GM18498 (cell line): ENCODE measurements around the gene IFNA13.
A peak's percentile ranks its signal among the peaks of the same experiment; 100 is the strongest.
"Not testable (repeated sequence)": the region's sequence is repeated elsewhere in the genome, so short reads cannot be mapped to it uniquely, and the experiment has no call there.

ENCODE experiments used
- ATAC-seq: cut with Tn5 transposase; IDR thresholded peaks from one replicate; pipeline ENCODE4 v1.9.1; 2021; ENCODE audit warnings: mild to moderate bottlenecking, moderate library complexity; ENCODE audit not compliant: unreplicated experiment

The IFNA13 gene

DNA sequence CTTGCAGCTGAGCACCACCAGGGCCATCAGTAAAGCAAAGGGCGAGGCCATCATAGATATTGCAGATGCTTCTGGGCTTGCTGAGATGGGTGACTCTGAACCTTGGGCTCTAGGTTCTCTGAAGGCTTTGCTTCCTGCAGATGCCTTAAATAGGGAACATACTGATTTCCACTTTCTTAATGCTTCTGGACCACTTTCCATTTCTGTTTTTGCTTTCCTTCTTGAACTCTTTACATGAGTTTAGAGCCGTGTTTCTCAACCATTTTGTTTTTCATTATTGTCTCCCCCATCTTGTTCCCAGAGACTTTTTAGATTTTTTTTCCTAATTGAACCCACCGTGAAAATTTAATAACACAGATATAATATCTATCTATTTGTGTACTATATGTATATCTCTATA, at the start of gene IFNA13:
Gene IFNA13, minus strand, starts transcription at position 101 of the 400 bp plus-strand sequence. Its CDS starts 47 bp downstream, at position 54.
- no peak for ATAC-seq

DNA sequence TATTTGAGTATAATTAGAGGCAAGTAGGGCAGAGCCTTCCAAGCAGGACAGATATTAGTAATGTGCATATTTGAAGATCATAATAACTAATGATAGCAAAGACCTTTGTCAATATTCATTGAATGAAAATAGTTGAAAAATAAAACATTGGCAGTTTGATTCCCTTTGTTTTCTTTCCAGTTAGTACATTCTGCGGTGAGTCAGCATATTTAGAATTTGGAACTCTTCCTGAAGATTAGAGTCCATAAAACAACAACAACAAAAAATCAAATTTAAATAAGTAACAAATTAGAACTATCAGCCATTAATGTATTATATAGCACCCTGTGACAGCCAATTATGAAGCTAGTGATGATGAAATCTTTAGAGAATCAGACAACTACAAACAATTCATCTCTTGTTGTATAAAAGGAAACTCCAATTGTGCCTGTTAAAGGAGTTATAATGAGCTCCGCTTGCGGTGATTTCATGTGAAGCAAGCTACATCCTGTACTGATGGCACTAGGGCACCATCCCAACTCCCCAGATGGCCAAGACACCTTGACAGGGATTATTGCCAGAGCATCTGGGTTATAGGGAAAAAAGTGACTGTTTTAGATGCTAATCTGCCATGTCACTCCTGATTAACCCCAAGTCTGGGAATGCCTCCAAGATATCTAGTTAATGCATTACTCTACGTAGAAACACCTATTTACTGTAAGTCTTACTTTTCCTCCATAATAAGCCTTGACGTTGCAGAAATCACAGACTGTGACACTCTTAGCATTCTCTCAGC, 47.8 kb upstream of the IFNA13 start:
- no peak for ATAC-seq

- no peak for ATAC-seq
These were observed 46.5 kb upstream of the IFNA13 start for GRCh38 chr9:21414220-21414940.

GRCh38 chr9:21413624-21414023, 45.8 kb upstream of the IFNA13 start:
- ATAC-seq, result no peak

DNA sequence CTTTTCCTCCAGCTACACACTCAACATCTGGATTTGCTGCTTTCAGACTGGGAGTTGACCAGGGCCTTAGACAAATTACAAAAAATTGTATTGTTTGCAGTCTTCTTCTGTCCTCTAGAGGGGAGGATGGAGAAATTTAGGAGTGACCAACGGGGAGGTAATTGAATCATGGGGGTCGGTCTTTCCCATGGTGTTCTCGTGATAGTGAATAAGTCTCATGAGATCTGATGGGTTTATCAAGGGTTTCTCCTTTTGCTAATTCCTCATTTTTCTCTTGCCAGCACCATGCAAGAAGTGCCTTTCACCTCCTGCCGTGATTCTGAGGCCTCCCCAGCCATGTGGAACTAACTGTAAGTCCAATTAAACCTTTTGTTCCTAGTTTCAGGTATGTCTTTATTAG, 45.3 kb upstream of the IFNA13 start:
- ATAC-seq, result no peak

DNA sequence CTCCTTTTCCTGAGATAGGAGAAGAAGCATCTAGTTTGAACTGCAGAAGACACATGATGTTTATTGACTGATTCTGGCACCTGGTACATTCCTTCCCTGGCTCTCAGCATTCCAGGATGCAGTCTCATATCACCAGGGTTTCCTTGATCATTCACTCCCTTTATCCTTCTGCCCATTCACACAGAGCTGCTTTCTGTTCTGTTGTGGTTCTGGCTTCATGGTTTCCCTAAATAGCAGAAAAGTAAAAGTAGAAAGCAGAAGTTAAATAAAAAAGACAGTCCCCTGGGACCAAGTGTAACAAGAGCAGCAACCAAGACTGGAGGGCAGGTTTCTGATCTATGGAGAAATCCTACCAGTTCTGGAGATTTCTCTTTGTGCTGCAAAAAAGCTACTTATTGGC, 44.2 kb upstream of the IFNA13 start:
- no peak for ATAC-seq

GRCh38 chr9:21408817-21409216, 41.0 kb upstream of the IFNA13 start, which contains the start of gene IFNA8:
TSS of gene IFNA8 (plus strand) at chr9:21409117. CDS start at chr9:21409177, 60 bp downstream.
- ATAC-seq, result no peak

DNA sequence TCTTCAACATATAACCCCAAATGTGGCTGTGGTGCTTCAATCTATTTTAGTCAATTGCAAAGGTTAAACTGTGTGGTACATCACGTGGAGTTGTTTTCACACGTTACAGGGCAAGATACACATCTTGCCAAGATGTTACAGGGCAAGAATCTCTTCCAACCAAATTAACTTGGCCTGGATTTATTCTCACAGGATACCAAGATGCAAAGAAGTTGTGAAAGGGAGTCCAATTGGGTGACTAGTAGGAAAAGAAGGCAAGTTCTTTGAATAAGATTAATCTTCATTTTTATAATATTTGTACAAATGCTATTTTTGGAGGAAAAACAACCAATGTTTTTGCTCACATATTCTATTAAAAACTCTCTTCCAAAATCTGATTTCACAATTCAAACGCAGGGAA, 36.3 kb upstream of the IFNA13 start:
- no peak for ATAC-seq

DNA sequence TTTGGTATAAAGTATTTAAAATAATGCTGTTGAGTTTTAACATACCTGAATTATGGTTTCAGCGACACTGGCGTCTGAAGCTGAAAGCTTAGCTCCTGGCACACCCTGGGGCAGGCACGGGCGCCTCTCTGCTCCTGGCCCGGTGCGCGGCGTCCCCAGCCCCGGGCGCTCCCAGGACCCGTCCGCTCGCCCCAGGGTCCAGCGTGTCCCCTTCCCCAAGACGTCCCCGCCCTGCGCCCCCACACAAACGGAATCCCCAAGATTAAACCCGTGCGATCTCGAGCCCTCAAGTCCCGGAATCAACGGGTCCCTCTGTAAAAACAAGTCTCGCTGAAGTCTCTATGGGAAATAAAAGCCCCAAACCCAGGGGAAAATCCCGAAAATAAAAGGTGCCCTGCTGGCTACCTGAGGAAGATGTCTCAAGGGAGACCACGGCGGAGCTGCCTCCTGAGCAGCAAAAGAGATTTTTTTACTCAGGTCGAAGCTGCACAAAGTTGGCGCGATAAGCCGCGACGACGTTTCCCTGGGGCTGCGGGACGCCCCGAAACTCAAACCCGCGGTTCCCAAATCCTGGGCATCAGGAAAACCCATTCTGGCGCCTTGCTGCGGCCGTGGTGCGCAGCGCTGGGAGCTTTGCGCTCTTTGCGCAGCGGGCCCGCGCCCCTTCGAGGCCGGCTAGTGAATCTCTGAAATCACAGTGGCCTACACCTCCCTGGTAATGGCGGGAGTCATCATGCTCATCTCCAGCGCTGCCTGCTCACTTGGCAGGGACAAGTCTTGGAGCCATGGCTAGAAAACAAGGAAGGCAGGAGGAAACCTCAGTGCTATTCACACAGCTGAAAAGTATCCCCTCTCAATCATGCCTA, 34.8 kb upstream of the IFNA13 start:
- peak; percentile 65 for ATAC-seq

GRCh38 chr9:21399956-21400355, 32.1 kb upstream of the IFNA13 start:
- ATAC-seq, result no peak

DNA sequence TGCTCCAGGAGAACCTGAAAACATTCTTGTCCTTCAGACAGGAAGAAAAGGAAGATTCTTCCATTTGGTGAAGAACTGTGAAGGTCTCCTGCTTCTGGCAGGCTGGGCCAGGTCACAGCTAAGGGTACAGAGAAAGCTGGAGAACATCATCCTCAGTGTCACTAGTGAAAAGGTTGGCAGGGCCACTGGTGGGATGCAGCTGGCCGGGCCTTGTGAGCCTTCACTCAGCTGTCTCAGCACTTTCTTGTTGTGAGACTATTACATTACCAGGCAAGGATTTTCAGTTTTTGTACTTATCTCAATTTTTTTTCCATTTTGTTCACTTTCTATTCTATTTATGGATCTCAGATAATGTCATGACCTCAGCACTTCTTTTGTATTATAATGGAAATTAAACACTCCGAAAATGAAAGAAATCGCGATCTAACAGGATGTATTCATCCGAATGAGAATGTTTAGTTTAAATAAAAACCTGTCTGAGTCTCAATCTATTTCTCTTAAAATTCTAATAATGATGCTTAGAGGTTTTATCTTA, 31.2 kb upstream of the IFNA13 start:
- ATAC-seq, result no peak

GRCh38 chr9:21395778-21396717, 28.2 kb upstream of the IFNA13 start:
- peak; percentile 81 for ATAC-seq

DNA sequence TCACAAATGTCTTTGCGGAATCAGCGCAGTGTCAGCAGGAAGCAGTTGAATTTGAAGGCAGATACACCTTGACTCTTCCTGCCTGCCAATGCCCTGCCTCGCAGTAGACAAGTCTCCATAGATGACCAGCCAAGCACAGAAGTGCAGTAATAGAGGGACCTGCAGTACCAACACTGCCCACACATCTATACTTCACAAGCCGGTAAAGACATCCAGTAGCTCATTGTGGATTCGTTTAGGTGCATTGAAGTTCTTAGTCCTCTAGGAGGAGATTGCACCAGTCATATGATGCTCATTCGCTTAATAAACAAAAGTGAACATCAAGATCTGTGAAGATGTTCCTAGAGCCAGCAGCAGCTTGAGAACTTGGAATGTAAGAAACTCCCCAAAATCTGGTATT, 24.4 kb upstream of the IFNA13 start:
- ATAC-seq, result peak; percentile 85

GRCh38 chr9:21385131-21385670, 17.3 kb upstream of the IFNA13 start, which contains the start of gene IFNA2:
TSS of gene IFNA2 (minus strand) at chr9:21385398. CDS start at chr9:21385329, 69 bp downstream.
- ATAC-seq, result no peak

- ATAC-seq, result no peak
These were observed 15.8 kb upstream of the IFNA13 start for GRCh38 chr9:21383627-21384026.

- ATAC-seq, result peak; percentile 99
These were observed 13.8 kb upstream of the IFNA13 start for GRCh38 chr9:21381448-21382339.

DNA sequence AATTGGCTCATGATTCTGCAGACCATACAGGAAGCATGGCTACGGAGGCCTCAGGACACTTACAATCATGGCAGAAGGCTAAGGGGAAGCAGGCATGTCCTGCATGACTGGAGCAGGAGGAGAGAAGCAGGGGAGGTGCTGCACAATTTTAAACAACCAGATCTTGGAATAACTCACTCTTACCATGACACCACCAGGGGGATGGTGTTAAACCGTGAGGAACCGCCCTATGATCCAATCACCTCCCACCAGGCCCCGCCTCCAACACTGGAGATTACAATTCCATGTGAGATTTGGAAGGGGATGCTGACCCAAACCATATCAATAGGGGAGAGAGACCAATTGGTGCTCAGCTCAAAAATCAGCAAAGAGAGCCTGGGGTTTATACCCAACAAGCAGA, 3.6 kb upstream of the IFNA13 start:
- ATAC-seq, result not testable (repeated sequence)

- peak; percentile 82 for ATAC-seq
These were observed 688 bp downstream of the IFNA13 start for GRCh38 chr9:21367169-21367568.
